ENCODE measurements around the gene HOXC10. TPM values are rescaled to one million over a fixed set of nuclear protein-coding genes. Genes with fewer than 3 reads are reported as not detected.

The HOXC10 gene
- total RNA-seq, 6 donors from 2014 or later: not detected

GRCh38 chr12:54027442-54027786 lies 42.5 kb downstream of the HOXC10 start:
- no peak overlapping the region for H3K4me3 ChIP-seq
- no peaks in the 10 kb centered on the region for H3K36me3 ChIP-seq
- H3K27me3 ChIP-seq: peaks cover 2 to 79% (median 42%) of the 10 kb centered on the region in 4 donors
- no peak for ATAC-seq (ENCODE audit: low FRiP score in 2 of 2)
- DNase-seq: no peak
- peaks cover 0 to 16% (median 0%) of the 10 kb centered on the region in 4 donors for H3K4me1 ChIP-seq
- H3K27ac ChIP-seq: no peak overlapping the region
- peaks cover 0 to 1% (median under 1%) of the 10 kb centered on the region in 4 donors for H3K9me3 ChIP-seq
- TF ChIP-seq POLR2AphosphoS5 (IDR thresholded peaks at IDR 0.05): no peak
- TF ChIP-seq EP300 (IDR thresholded peaks at IDR 0.05): no peak
- TF ChIP-seq POLR2A (IDR thresholded peaks at IDR 0.05): no peak
- no peak for TF ChIP-seq CTCF (IDR thresholded peaks at IDR 0.05)
- WGBS, 2 donors: 44 to 48% methylated on average over 3 of the region's 3 CpGs

- DNase-seq: peak in 1 of 2 donors; percentile 30
- Histone ChIP-seq H3K36me3 (no peaks in the 10 kb centered on the region), H3K27me3 (peaks cover 2 to 90% (median 46%) of the 10 kb centered on the region in 4 donors), H3K4me3 (peak within 1 kb of the TSS in 1 of 4 donors; percentile 19), H3K4me1 (peaks cover 3 to 24% (median 5%) of the 10 kb centered on the region in 4 donors), H3K27ac (no peak within 1 kb of the TSS), H3K9me3 (peaks cover 0 to 10% (median 7%) of the 10 kb centered on the region in 4 donors)
- no peak for ATAC-seq (ENCODE audit: low FRiP score in 2 of 2)
- WGBS, 2 donors: 5 to 9% methylated on average over 32 to 36 of the region's 36 CpGs
- TF ChIP-seq POLR2AphosphoS5 (IDR thresholded peaks at IDR 0.05) (no peak), POLR2A (IDR thresholded peaks at IDR 0.05) (no peak), CTCF (IDR thresholded peaks at IDR 0.05) (no peak), EP300 (IDR thresholded peaks at IDR 0.05) (no peak)
Measured at GRCh38 chr12:54028314-54029201, 43.6 kb downstream of the HOXC10 start, which contains the start of gene HOXC6. TSS of gene HOXC6 (plus strand) at chr12:54028440. CDS start at chr12:54028522, 82 bp downstream.

- Histone ChIP-seq H3K4me3 (no peak overlapping the region), H3K36me3 (no peaks in the 10 kb centered on the region), H3K27me3 (peaks cover 2 to 93% (median 47%) of the 10 kb centered on the region in 4 donors), H3K4me1 (peaks cover 12 to 36% (median 12%) of the 10 kb centered on the region in 4 donors), H3K27ac (no peak overlapping the region), H3K9me3 (peaks cover 0 to 10% (median 7%) of the 10 kb centered on the region in 4 donors)
- TF ChIP-seq EP300 (IDR thresholded peaks at IDR 0.05) (no peak), POLR2AphosphoS5 (IDR thresholded peaks at IDR 0.05) (no peak), POLR2A (IDR thresholded peaks at IDR 0.05) (no peak), CTCF (IDR thresholded peaks at IDR 0.05) (no peak)
- 23 to 24% methylated on average over 25 to 51 of the region's 53 CpGs for WGBS, 2 donors
- ATAC-seq (ENCODE audit: low FRiP score in 2 of 2) (no peak), DNase-seq (peak in 1 of 2 donors; percentile 83)
Measured at GRCh38 chr12:54029529-54030441, 44.8 kb downstream of the HOXC10 start.

- 29 to 32% methylated on average over 7 of the region's 7 CpGs for WGBS, 2 donors
- DNase-seq: no peak
- Histone ChIP-seq H3K27me3 (peaks cover 2 to 98% (median 48%) of the 10 kb centered on the region in 4 donors), H3K4me3 (no peak overlapping the region), H3K9me3 (peaks cover 0 to 10% (median 7%) of the 10 kb centered on the region in 4 donors), H3K4me1 (peaks cover 12 to 36% (median 12%) of the 10 kb centered on the region in 4 donors), H3K27ac (no peak overlapping the region), H3K36me3 (no peaks in the 10 kb centered on the region)
- ATAC-seq (ENCODE audit: low FRiP score in 2 of 2): no peak
- TF ChIP-seq POLR2A (IDR thresholded peaks at IDR 0.05) (no peak), CTCF (IDR thresholded peaks at IDR 0.05) (no peak), EP300 (IDR thresholded peaks at IDR 0.05) (no peak), POLR2AphosphoS5 (IDR thresholded peaks at IDR 0.05) (no peak)
Measured at GRCh38 chr12:54030442-54030801, 45.5 kb downstream of the HOXC10 start.
